ENCODE measurements around the gene LRRIQ1.

GRCh38 chr12:85138833-85139232 lies 102.7 kb downstream of the LRRIQ1 start:
- TF ChIP-seq ZNF274 (IDR thresholded peaks at IDR 0.05; ENCODE audit: low read depth, low read length) (no peak), SUZ12 (IDR thresholded peaks at IDR 0.05; ENCODE audit: extremely low read depth, insufficient read depth, insufficient read length) (no peak), YY1 (IDR thresholded peaks at IDR 0.05; ENCODE audit: insufficient read depth, insufficient read length) (no peak)

Measured in NT2/D1 (cell line).